Lung (tissue), 12 donors: ENCODE data around the gene CLEC5A. TPM values are rescaled to one million over a fixed set of nuclear protein-coding genes. Genes with fewer than 3 reads are reported as not detected.

Experiments used
- ATAC-seq: fragments of 200-7000 bp; cut with Tn5 transposase; one replicate; pipeline ENCODE4 v1.9.1; 2020; ENCODE audit warnings: moderate number of reproducible peaks; ENCODE audit not compliant: insufficient read depth, low FRiP score
- DNase-seq, 3 donors: peaks; one replicate each; pipeline ENCODE4 v3.0.0-alpha.2; 2013 to 2017
- H3K27ac ChIP-seq, 2 donors: one replicate each; pipeline ENCODE4 v1.5.1; 2013; ENCODE audit warnings: mild to moderate bottlenecking in 2 of 2, moderate library complexity in 2 of 2, control low read depth in 1 of 2, inconsistent platforms in 1 of 2, low read depth in 1 of 2, low read length in 1 of 2
- H3K27me3 ChIP-seq, 3 donors: one replicate each; pipeline ENCODE4 v1.5.1; 2013; ENCODE audit warnings: low read length in 2 of 3; ENCODE audit not compliant: control insufficient read depth in 3 of 3, insufficient read depth in 3 of 3
- H3K36me3 ChIP-seq, 4 donors: one replicate each; pipeline ENCODE4 v1.5.1; 2013; ENCODE audit warnings: low read length in 4 of 4, mild to moderate bottlenecking in 1 of 4, moderate library complexity in 1 of 4; ENCODE audit not compliant: control insufficient read depth in 4 of 4, insufficient read depth in 4 of 4
- H3K4me1 ChIP-seq, 5 donors: one replicate each; pipeline ENCODE4 v1.5.1; 2013; ENCODE audit warnings: low read length in 5 of 5, mild to moderate bottlenecking in 2 of 5, moderate library complexity in 1 of 5; ENCODE audit not compliant: control insufficient read depth in 5 of 5, insufficient read depth in 5 of 5
- H3K4me3 ChIP-seq: one replicate; pipeline ENCODE4 v1.5.1; 2013; ENCODE audit warnings: mild to moderate bottlenecking, control low read depth, moderate library complexity
- H3K9ac ChIP-seq, 2 donors: one replicate each; pipeline ENCODE4 v1.5.1; 2013; ENCODE audit warnings: low read length in 2 of 2, control low read depth in 1 of 2; ENCODE audit not compliant: insufficient read depth in 1 of 2
- H3K9me3 ChIP-seq, 4 donors: one replicate each; pipeline ENCODE4 v1.5.1; 2013; ENCODE audit warnings: low read length in 3 of 4, mild to moderate bottlenecking in 1 of 4, moderate library complexity in 1 of 4; ENCODE audit not compliant: control insufficient read depth in 4 of 4, insufficient read depth in 3 of 4
- WGBS, 2 donors: extraction: QIAGEN DNeasy Blood & Tissue Kit; methylation state at CpG; one replicate each; pipeline ENCODE4 v1.1.7; 2013; 5-methylcytosine and 5-hydroxymethylcytosine counted together
- polyA plus RNA-seq, 2 donors: library from polyadenylated mRNA; stranded (reverse); fragments of 200-250 nt; gene quantifications; one replicate each; pipeline ENCODE4 v1.2.1, GENCODE V29; 2013
- total RNA-seq, 2 donors: library from RNA; depleted of rRNA in 1 of 2; stranded (reverse); fragments of >200 nt in 1 of 2; gene quantifications; one replicate each; pipeline ENCODE4 v1.2.1, GENCODE V29; 2014 to 2021
- TF ChIP-seq, protein P1 (sequence below): IDR thresholded peaks from 2 replicates; pipeline ENCODE4 v1.5.1; 2012; ENCODE audit warnings: mild to moderate bottlenecking; ENCODE audit errors: control extremely low read depth, extremely low read depth
- donor health status: control.
- donor health status: control.
- donor health status: Bipolar disorder and iron deficiency.
- donor health status: healthy.
- donor health status: DM: yes; HTN: yes; CAD: no.

Gene CLEC5A
- total and polyA plus RNA-seq, 4 donors, result 2.7 to 19.1 (median 6.6) TPM

DNA sequence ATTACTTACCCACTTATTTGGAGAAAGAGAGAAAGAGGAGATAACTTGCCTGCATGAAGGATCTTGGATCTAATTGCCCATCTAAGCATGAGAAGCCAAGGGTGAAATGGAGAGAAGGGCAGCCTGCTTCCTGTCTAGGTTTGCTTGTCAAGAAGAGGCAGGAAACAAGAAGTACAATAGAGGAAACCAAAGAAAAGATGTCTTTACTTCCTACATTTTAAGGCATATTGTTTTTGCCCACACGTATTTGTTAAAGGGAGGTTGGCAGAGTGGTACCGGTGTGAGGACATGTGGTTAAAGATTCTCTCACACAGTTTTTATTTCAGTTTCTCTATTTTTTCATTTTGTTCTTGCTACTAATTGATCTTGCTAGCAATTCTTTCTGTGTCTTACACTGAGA, 32.8 kb upstream of the CLEC5A start:
- Histone ChIP-seq H3K36me3 (no peaks in the 10 kb centered on the region), H3K9me3 (no peaks in the 10 kb centered on the region)
- 28 to 45% methylated on average over 2 of the region's 2 CpGs for WGBS, 2 donors

DNA sequence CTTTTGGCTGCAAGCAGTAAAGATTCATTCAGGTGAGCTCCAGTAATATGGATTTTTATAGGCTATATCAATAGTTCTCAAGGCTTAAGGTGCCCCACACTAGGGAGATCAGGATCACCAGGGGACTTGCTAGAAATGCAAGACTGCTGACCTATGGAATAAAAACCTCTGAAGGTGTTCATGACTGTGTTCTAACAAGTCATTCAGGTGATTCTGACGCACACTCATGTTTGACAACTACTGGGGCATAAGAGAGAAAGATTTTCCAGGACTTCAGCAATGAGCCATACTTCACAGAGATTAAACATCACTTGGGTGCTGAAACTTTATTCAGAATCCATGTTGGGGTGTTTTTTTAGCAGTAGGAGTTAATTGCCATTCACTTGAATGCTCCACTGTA, 31.6 kb upstream of the CLEC5A start:
- 93 to 94% methylated on average over 1 of the region's 1 CpG for WGBS, 2 donors
- ATAC-seq, result no peak
- Histone ChIP-seq H3K9ac (no peak overlapping the region), H3K27me3 (no peaks in the 10 kb centered on the region), H3K4me3 (no peak overlapping the region), H3K9me3 (no peaks in the 10 kb centered on the region), H3K4me1 (peaks cover 0 to 3% (median 0%) of the 10 kb centered on the region in 5 donors), H3K36me3 (no peaks in the 10 kb centered on the region), H3K27ac (no peak overlapping the region)
- TF ChIP-seq, protein P1, sequence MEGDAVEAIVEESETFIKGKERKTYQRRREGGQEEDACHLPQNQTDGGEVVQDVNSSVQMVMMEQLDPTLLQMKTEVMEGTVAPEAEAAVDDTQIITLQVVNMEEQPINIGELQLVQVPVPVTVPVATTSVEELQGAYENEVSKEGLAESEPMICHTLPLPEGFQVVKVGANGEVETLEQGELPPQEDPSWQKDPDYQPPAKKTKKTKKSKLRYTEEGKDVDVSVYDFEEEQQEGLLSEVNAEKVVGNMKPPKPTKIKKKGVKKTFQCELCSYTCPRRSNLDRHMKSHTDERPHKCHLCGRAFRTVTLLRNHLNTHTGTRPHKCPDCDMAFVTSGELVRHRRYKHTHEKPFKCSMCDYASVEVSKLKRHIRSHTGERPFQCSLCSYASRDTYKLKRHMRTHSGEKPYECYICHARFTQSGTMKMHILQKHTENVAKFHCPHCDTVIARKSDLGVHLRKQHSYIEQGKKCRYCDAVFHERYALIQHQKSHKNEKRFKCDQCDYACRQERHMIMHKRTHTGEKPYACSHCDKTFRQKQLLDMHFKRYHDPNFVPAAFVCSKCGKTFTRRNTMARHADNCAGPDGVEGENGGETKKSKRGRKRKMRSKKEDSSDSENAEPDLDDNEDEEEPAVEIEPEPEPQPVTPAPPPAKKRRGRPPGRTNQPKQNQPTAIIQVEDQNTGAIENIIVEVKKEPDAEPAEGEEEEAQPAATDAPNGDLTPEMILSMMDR, result no peak
- DNase-seq, result no peak

More for the DNA sequence above, 32.8 kb upstream of the CLEC5A start:
- peaks cover 0 to 3% (median 0%) of the 10 kb centered on the region in 5 donors for H3K4me1 ChIP-seq
- DNase-seq (no peak), ATAC-seq (no peak)
- no peaks in the 10 kb centered on the region for H3K27me3 ChIP-seq
- no peak overlapping the region for H3K27ac ChIP-seq
- H3K4me3 ChIP-seq, result no peak overlapping the region
- TF ChIP-seq, protein P1, result no peak
- H3K9ac ChIP-seq, result no peak overlapping the region

DNA sequence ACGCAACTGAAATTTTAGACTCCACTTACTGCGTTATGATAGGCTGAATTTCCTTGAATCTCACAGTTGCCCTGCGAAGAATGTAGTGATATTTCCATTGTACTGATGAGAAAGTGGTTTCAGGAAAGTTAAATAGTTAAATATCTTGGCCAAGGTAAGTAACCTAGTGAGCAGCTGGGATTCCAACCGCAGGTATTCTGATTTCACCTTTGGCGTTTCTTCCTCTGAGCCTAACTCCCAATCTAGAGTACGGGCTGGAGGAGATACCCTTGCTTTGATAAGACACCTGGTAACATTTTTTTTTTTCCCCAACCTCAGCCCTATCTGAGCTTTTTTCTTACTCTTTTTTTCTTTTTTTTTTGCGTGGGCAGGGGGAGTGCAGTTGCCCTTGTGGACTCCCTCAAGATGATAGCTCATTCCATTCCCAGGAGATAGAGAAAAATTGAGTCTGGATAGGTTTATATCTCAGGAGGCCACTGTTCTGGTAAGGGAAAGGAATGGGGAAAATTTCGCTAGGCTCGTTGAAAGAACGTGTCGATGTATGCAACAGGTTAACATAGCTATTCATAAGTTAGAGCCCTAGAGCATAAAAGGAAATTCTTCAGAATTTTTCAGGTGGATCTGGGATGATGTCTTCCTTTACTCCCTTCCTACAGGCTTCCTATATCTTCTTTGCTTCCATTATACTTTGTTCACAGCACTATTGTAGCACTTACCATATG, 29.9 kb upstream of the CLEC5A start:
- Histone ChIP-seq H3K4me1 (peaks cover 0 to 3% (median 0%) of the 10 kb centered on the region in 5 donors), H3K27ac (no peak overlapping the region), H3K27me3 (no peaks in the 10 kb centered on the region), H3K9me3 (no peaks in the 10 kb centered on the region), H3K4me3 (no peak overlapping the region), H3K36me3 (no peaks in the 10 kb centered on the region), H3K9ac (no peak overlapping the region)
- 46 to 51% methylated on average over 11 of the region's 11 CpGs for WGBS, 2 donors
- no peak for ATAC-seq
- TF ChIP-seq, protein P1, result no peak
- DNase-seq, result no peak
